ENCODE data around the gene TEX51.

DNA sequence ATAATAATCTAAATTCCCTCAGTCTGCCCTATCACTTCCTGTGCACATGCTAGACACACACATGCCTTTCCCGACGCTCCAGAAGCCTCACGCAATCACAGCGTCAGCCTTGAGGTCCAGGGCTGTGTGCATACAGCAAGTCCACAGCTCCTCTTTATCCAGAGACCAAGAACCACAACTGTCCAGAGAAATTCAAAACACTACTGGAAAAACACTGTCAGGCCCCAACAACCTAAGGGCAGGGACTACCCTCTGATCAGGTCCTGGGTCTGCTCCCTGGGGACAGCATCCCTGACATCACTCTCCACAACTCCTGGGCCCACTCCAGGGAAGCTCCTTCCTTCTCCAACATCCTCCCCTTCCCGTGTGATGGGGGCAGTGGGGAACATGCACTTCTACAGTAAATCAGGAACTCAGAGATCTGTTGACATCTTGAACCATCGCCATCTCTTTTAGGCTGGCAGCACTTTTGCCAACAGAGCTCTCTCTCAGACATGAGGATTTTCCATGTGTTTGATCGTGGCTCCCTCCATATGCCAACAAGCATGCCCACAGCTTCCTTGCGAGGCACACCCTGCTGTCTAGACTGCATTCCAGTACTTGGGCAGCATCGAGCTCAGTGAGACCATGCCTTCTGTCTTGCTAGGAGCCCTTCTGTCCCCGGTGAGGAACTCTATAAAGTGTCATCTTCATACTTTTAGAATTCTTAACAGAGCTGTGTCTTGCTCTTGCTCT, 15.4 kb downstream of the TEX51 start:
- TF ChIP-seq POLR2AphosphoS5 (IDR thresholded peaks at IDR 0.05) (no peak), POLR2A (IDR thresholded peaks at IDR 0.05) (no peak)
- TF ChIP-seq, protein P1, sequence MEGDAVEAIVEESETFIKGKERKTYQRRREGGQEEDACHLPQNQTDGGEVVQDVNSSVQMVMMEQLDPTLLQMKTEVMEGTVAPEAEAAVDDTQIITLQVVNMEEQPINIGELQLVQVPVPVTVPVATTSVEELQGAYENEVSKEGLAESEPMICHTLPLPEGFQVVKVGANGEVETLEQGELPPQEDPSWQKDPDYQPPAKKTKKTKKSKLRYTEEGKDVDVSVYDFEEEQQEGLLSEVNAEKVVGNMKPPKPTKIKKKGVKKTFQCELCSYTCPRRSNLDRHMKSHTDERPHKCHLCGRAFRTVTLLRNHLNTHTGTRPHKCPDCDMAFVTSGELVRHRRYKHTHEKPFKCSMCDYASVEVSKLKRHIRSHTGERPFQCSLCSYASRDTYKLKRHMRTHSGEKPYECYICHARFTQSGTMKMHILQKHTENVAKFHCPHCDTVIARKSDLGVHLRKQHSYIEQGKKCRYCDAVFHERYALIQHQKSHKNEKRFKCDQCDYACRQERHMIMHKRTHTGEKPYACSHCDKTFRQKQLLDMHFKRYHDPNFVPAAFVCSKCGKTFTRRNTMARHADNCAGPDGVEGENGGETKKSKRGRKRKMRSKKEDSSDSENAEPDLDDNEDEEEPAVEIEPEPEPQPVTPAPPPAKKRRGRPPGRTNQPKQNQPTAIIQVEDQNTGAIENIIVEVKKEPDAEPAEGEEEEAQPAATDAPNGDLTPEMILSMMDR (IDR thresholded peaks at IDR 0.05): no peak

Measured in prostate gland (tissue), 2 donors.